Measurements from ENCODE around the gene MED28.
"Not testable (repeated sequence)": the region's sequence is repeated elsewhere in the genome, so short reads cannot be mapped to it uniquely, and the experiment has no call there.

Gene MED28

GRCh38 chr4:17619416-17620105, 5.1 kb downstream of the MED28 start:
- DNase-seq = no peak

GRCh38 chr4:17623451-17624001, 9.1 kb downstream of the MED28 start:
- no peak for DNase-seq

- DNase-seq = no peak
Observed at GRCh38 chr4:17624821-17625220, 10.4 kb downstream of the MED28 start.

GRCh38 chr4:17630228-17630627, 15.8 kb downstream of the MED28 start:
- no peak for DNase-seq

- no peak for DNase-seq
Observed at GRCh38 chr4:17633600-17633999, 19.2 kb downstream of the MED28 start.

GRCh38 chr4:17635056-17635455, 20.6 kb downstream of the MED28 start:
- no peak for DNase-seq

GRCh38 chr4:17636341-17636695, 21.9 kb downstream of the MED28 start:
- DNase-seq = no peak

- no peak for DNase-seq
Observed at GRCh38 chr4:17636696-17637622, 22.5 kb downstream of the MED28 start.

- DNase-seq = no peak
Observed at GRCh38 chr4:17639136-17639535, 24.7 kb downstream of the MED28 start.

GRCh38 chr4:17642398-17642783, 27.9 kb downstream of the MED28 start:
- no peak for DNase-seq

- no peak for DNase-seq
Observed at GRCh38 chr4:17646693-17647092, 32.3 kb downstream of the MED28 start.

GRCh38 chr4:17647176-17647806, 32.9 kb downstream of the MED28 start:
- DNase-seq = no peak

GRCh38 chr4:17647927-17648326, 33.5 kb downstream of the MED28 start:
- no peak for DNase-seq

GRCh38 chr4:17650406-17650805, 36.0 kb downstream of the MED28 start:
- no peak for DNase-seq

GRCh38 chr4:17654701-17655100, 40.3 kb downstream of the MED28 start:
- no peak for DNase-seq

GRCh38 chr4:17657090-17657489, 42.6 kb downstream of the MED28 start:
- no peak for DNase-seq

- DNase-seq = no peak
Observed at GRCh38 chr4:17657849-17658248, 43.4 kb downstream of the MED28 start.

GRCh38 chr4:17659196-17659595, 44.8 kb downstream of the MED28 start:
- not testable (repeated sequence) for DNase-seq

GRCh38 chr4:17662694-17663093, 48.3 kb downstream of the MED28 start:
- DNase-seq = no peak

GRCh38 chr4:17664755-17665154, 50.3 kb downstream of the MED28 start:
- no peak for DNase-seq

GRCh38 chr4:17665346-17665745, 50.9 kb downstream of the MED28 start:
- DNase-seq = no peak

- no peak for DNase-seq
Observed at GRCh38 chr4:17665852-17666251, 51.4 kb downstream of the MED28 start.

GRCh38 chr4:17667253-17667652, 52.8 kb downstream of the MED28 start:
- no peak for DNase-seq

Measured in DMS153 (cell line).